Lung microvascular endothelial cell (primary cell): ENCODE results near the gene SLC66A1. TPM values are rescaled to one million over a fixed set of nuclear protein-coding genes. Genes with fewer than 3 reads are reported as not detected.

Source experiments
- DNase-seq, 2 donors: peaks; one replicate each; pipeline versions ENCODE4 v3.0.0 to v3.0.0-alpha.2; 2010; ENCODE audit warnings: low read depth in 2 of 2
- total RNA-seq: library from RNA; depleted of rRNA; stranded (reverse); fragments of >200 nt; gene quantifications from 2 replicates; pipeline ENCODE4 v1.2.1, GENCODE V29; 2014

Gene SLC66A1
- total RNA-seq, 1 donor from 2014 or later, result 12.3 TPM

GRCh38 chr1:19324665-19324990 is 12.5 kb downstream of the SLC66A1 start:
- DNase-seq, result no peak

GRCh38 chr1:19325368-19325957 is 13.3 kb downstream of the SLC66A1 start:
- no peak for DNase-seq

GRCh38 chr1:19325958-19326747 is 14.0 kb downstream of the SLC66A1 start:
- no peak for DNase-seq

- DNase-seq, result no peak
These were observed 14.6 kb downstream of the SLC66A1 start for GRCh38 chr1:19326748-19327065.

GRCh38 chr1:19327301-19327700 is 15.2 kb downstream of the SLC66A1 start:
- DNase-seq, result no peak

- no peak for DNase-seq
These were observed 15.6 kb downstream of the SLC66A1 start for GRCh38 chr1:19327736-19328135.

GRCh38 chr1:19328486-19328885 is 16.4 kb downstream of the SLC66A1 start:
- no peak for DNase-seq

- DNase-seq, result no peak
These were observed 17.1 kb downstream of the SLC66A1 start for GRCh38 chr1:19329188-19329587.

GRCh38 chr1:19329611-19330010 is 17.5 kb downstream of the SLC66A1 start:
- DNase-seq, result no peak

- no peak for DNase-seq
These were observed 18.5 kb downstream of the SLC66A1 start for GRCh38 chr1:19330449-19331135.

GRCh38 chr1:19331262-19331878 is 19.2 kb downstream of the SLC66A1 start:
- no peak for DNase-seq

GRCh38 chr1:19332832-19333231 is 20.7 kb downstream of the SLC66A1 start:
- DNase-seq, result no peak

- DNase-seq, result no peak
These were observed 21.6 kb downstream of the SLC66A1 start for GRCh38 chr1:19333587-19334354.

GRCh38 chr1:19336543-19336942 is 24.4 kb downstream of the SLC66A1 start:
- DNase-seq, result peak in 1 of 2 donors; percentile 24

GRCh38 chr1:19337289-19337688 is 25.2 kb downstream of the SLC66A1 start:
- DNase-seq, result peak in 1 of 2 donors; percentile 50

GRCh38 chr1:19338323-19338762 is 26.2 kb downstream of the SLC66A1 start:
- DNase-seq, result no peak

GRCh38 chr1:19339214-19339861 is 27.2 kb downstream of the SLC66A1 start:
- DNase-seq, result no peak

GRCh38 chr1:19340387-19340937 is 28.3 kb downstream of the SLC66A1 start:
- DNase-seq, result no peak

GRCh38 chr1:19341201-19342061 is 29.3 kb downstream of the SLC66A1 start:
- DNase-seq, result peak; percentile 69 to 75
